ENCODE data around the gene ANP32A. TPM values are rescaled to one million over a fixed set of nuclear protein-coding genes. Genes with fewer than 3 reads are reported as not detected.

ANP32A gene
- total RNA-seq, 4 donors from 2014 or later = 38.2 to 90.8 (median 40.1) TPM

GRCh38 chr15:68818769-68819494 lies 1.8 kb downstream of the ANP32A start:
- Histone ChIP-seq H3K36me3 (no peaks in the 10 kb centered on the region), H3K27ac (peak overlapping the region; percentile 94 to 99 (median 98)), H3K4me3 (peak overlapping the region; percentile 86 to 96 (median 92)), H3K9me3 (no peaks in the 10 kb centered on the region), H3K27me3 (no peaks in the 10 kb centered on the region), H3K4me1 (peaks cover 0 to 32% (median 15%) of the 10 kb centered on the region in 4 donors)
- peak in 1 of 2 donors; percentile 13 for TF ChIP-seq POLR2A (IDR thresholded peaks at IDR 0.05)
- TF ChIP-seq CTCF (IDR thresholded peaks at IDR 0.05) = no peak
- DNase-seq = peak; percentile 48 to 72 (median 71)

- peak overlapping the region; percentile 94 to 99 (median 98) for H3K27ac ChIP-seq
- peak; percentile 7 to 18 for TF ChIP-seq POLR2A (IDR thresholded peaks at IDR 0.05)
- peak in 4 of 6 experiments; percentile 5 to 16 (median 9) for TF ChIP-seq CTCF (IDR thresholded peaks at IDR 0.05)
Measured at GRCh38 chr15:68818066-68818768, 2.5 kb downstream of the ANP32A start.

GRCh38 chr15:68817304-68818065 lies 3.2 kb downstream of the ANP32A start:
- no peak for TF ChIP-seq POLR2A (IDR thresholded peaks at IDR 0.05)
- no peak for TF ChIP-seq CTCF (IDR thresholded peaks at IDR 0.05)
- no peaks in the 10 kb centered on the region for H3K9me3 ChIP-seq
- no peaks in the 10 kb centered on the region for H3K36me3 ChIP-seq

More at GRCh38 chr15:68818066-68818768, 2.5 kb downstream of the ANP32A start:
- peak overlapping the region; percentile 86 to 96 (median 92) for H3K4me3 ChIP-seq
- H3K4me1 ChIP-seq = peaks cover 0 to 40% (median 15%) of the 10 kb centered on the region in 4 donors
- H3K27me3 ChIP-seq = no peaks in the 10 kb centered on the region
- DNase-seq = peak; percentile 61 to 80 (median 76)
- no peaks in the 10 kb centered on the region for H3K9me3 ChIP-seq
- H3K36me3 ChIP-seq = no peaks in the 10 kb centered on the region

GRCh38 chr15:68816795-68817303 lies 3.8 kb downstream of the ANP32A start:
- peaks cover 0 to 39% (median 15%) of the 10 kb centered on the region in 4 donors for H3K4me1 ChIP-seq
- H3K9me3 ChIP-seq = no peaks in the 10 kb centered on the region
- peak overlapping the region; percentile 86 to 96 (median 92) for H3K4me3 ChIP-seq
- H3K27ac ChIP-seq = peak overlapping the region; percentile 94 to 99 (median 98)
- TF ChIP-seq POLR2A (IDR thresholded peaks at IDR 0.05) = peak; percentile 73 to 89
- TF ChIP-seq CTCF (IDR thresholded peaks at IDR 0.05) = peak in 2 of 6 experiments; percentile 16 to 27
- peak in 1 of 3 donors; percentile 74 for DNase-seq
- H3K36me3 ChIP-seq = no peaks in the 10 kb centered on the region
- no peaks in the 10 kb centered on the region for H3K27me3 ChIP-seq

More at GRCh38 chr15:68817304-68818065, 3.2 kb downstream of the ANP32A start:
- peak; percentile 83 to 89 (median 87) for DNase-seq
- Histone ChIP-seq H3K4me3 (peak overlapping the region; percentile 86 to 96 (median 92)), H3K27ac (peak overlapping the region; percentile 94 to 99 (median 98)), H3K4me1 (peaks cover 0 to 44% (median 15%) of the 10 kb centered on the region in 4 donors), H3K27me3 (no peaks in the 10 kb centered on the region)

- H3K9me3 ChIP-seq = no peaks in the 10 kb centered on the region
- TF ChIP-seq CTCF (IDR thresholded peaks at IDR 0.05) (no peak), POLR2A (IDR thresholded peaks at IDR 0.05) (no peak)
- H3K4me3 ChIP-seq = peak overlapping the region in 2 of 4 donors; percentile 86 to 90
- H3K36me3 ChIP-seq = no peaks in the 10 kb centered on the region
- peak overlapping the region; percentile 94 to 99 (median 98) for H3K27ac ChIP-seq
- no peaks in the 10 kb centered on the region for H3K27me3 ChIP-seq
- H3K4me1 ChIP-seq = peaks cover 0 to 36% (median 15%) of the 10 kb centered on the region in 4 donors
- no peak for DNase-seq
Measured at GRCh38 chr15:68816158-68816557, 4.5 kb downstream of the ANP32A start.
